HL-60 (cell line): Measurements from ENCODE around the gene FBXO28.

ENCODE experiments used
- DNase-seq, 2 experiments: peaks; one replicate each; pipeline ENCODE4 v3.0.0-alpha.2; 2010 to 2020; ENCODE audit warnings: low read depth in 1 of 2, low spot score in 1 of 2
- H3K27ac ChIP-seq: fragments of 250-450 bp; sonication (Bioruptor Pico); replicated peaks from 2 replicates; pipeline ENCODE4 v1.5.1; 2020; ENCODE audit warnings: mild to moderate bottlenecking, moderate library complexity
- H3K27me3 ChIP-seq: fragments of 250-450 bp; sonication (Bioruptor Pico); 2 replicates; pipeline ENCODE4 v1.5.1; 2021; ENCODE audit warnings: mild to moderate bottlenecking, moderate library complexity; ENCODE audit not compliant: insufficient read depth, poor library complexity, severe bottlenecking
- H3K4me3 ChIP-seq: replicated peaks from 2 replicates; pipeline ENCODE4 v1.5.1; 2011; ENCODE audit warnings: mild to moderate bottlenecking, control low read depth, low read length; ENCODE audit not compliant: insufficient read depth
- GABPA ChIP-seq: IDR thresholded peaks from 2 replicates; pipeline ENCODE4 v1.6.1; 2012; ENCODE audit warnings: low read depth
- POLR2AphosphoS5 ChIP-seq: IDR thresholded peaks from 2 replicates; pipeline ENCODE4 v1.6.1; 2012; ENCODE audit warnings: low read depth
- SPI1 ChIP-seq: IDR thresholded peaks from 2 replicates; pipeline ENCODE4 v1.6.1; 2012; ENCODE audit warnings: low read depth, mild to moderate bottlenecking, borderline replicate concordance
- TF ChIP-seq, protein P1 (sequence below): IDR thresholded peaks from 2 replicates; pipeline ENCODE4 v1.6.1; 2012; ENCODE audit warnings: low read depth; ENCODE audit not compliant: insufficient replicate concordance
- TF ChIP-seq, protein P2 (sequence below): IDR thresholded peaks from one replicate; pipeline ENCODE4 v1.5.1; 2011; ENCODE audit warnings: low read length, control low read depth, inconsistent platforms; ENCODE audit not compliant: insufficient read depth

The FBXO28 gene

DNA sequence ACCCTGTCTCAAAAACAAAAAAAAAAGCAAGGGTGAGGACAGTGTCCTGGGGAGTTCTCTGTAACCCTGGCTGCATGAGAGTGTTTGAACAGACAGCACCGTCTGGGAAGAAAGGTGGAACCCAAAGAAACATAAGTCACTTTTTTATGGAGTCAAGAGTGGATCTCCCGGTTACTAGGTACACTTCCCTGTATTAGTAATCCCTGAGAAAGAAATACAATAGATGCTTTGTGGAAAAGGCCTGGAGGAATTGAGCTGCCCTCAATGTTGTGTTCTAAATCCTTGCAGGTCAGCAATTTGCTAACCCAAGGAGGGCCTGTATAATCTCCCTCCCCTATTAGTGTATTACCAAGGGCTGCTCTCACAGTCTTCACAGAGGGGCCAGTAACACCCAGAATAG is 85.8 kb downstream of the FBXO28 start:
- no peak for DNase-seq
- no peak overlapping the region for H3K4me3 ChIP-seq
- TF ChIP-seq, protein P1, sequence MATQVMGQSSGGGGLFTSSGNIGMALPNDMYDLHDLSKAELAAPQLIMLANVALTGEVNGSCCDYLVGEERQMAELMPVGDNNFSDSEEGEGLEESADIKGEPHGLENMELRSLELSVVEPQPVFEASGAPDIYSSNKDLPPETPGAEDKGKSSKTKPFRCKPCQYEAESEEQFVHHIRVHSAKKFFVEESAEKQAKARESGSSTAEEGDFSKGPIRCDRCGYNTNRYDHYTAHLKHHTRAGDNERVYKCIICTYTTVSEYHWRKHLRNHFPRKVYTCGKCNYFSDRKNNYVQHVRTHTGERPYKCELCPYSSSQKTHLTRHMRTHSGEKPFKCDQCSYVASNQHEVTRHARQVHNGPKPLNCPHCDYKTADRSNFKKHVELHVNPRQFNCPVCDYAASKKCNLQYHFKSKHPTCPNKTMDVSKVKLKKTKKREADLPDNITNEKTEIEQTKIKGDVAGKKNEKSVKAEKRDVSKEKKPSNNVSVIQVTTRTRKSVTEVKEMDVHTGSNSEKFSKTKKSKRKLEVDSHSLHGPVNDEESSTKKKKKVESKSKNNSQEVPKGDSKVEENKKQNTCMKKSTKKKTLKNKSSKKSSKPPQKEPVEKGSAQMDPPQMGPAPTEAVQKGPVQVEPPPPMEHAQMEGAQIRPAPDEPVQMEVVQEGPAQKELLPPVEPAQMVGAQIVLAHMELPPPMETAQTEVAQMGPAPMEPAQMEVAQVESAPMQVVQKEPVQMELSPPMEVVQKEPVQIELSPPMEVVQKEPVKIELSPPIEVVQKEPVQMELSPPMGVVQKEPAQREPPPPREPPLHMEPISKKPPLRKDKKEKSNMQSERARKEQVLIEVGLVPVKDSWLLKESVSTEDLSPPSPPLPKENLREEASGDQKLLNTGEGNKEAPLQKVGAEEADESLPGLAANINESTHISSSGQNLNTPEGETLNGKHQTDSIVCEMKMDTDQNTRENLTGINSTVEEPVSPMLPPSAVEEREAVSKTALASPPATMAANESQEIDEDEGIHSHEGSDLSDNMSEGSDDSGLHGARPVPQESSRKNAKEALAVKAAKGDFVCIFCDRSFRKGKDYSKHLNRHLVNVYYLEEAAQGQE = no peak
- TF ChIP-seq GABPA (no peak), SPI1 (no peak), POLR2AphosphoS5 (no peak)
- TF ChIP-seq, protein P2, sequence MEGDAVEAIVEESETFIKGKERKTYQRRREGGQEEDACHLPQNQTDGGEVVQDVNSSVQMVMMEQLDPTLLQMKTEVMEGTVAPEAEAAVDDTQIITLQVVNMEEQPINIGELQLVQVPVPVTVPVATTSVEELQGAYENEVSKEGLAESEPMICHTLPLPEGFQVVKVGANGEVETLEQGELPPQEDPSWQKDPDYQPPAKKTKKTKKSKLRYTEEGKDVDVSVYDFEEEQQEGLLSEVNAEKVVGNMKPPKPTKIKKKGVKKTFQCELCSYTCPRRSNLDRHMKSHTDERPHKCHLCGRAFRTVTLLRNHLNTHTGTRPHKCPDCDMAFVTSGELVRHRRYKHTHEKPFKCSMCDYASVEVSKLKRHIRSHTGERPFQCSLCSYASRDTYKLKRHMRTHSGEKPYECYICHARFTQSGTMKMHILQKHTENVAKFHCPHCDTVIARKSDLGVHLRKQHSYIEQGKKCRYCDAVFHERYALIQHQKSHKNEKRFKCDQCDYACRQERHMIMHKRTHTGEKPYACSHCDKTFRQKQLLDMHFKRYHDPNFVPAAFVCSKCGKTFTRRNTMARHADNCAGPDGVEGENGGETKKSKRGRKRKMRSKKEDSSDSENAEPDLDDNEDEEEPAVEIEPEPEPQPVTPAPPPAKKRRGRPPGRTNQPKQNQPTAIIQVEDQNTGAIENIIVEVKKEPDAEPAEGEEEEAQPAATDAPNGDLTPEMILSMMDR = no peak
- no peaks in the 10 kb centered on the region for H3K27me3 ChIP-seq
- no peak overlapping the region for H3K27ac ChIP-seq

DNA sequence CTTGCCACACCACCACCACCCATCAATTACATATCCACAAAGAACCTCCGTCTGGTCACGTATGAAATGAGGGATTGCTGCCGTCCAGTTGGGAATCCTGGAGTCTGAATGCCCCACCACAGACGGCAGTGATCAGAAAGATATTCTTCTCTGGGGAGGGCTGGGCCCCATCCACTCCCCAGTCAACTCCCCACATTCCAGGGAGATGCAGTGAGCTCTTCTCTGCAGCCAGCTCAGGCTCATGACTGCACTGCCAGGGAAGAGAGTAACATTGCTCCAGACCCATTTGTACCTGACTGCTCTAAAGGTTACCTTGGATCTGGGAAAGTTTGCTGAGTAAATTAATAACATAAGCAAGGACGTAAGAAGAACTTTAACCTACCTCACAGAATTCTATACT is 87.5 kb downstream of the FBXO28 start:
- DNase-seq = no peak
- TF ChIP-seq, protein P2 = no peak
- TF ChIP-seq GABPA (no peak), SPI1 (no peak), POLR2AphosphoS5 (no peak)
- TF ChIP-seq, protein P1 = no peak

DNA sequence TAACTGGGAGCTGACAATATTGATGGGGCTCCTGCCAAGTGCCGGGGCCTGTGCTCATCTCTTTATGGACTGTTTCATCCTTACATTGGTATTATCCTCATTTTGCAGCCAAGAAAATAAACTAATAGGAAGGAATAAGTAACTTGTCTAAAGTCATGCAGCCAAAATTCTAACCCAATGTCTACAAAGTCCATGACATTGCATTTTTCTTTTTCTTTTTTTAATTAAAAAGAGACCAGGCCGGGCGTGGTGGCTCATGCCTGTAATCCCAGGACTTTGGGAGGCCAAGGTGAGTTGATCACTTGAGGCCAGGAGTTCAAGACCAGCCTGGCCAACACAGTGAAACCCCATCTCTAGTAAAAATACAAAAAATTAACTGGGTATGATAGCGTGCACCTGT is 87.9 kb downstream of the FBXO28 start:
- DNase-seq = no peak
- no peak overlapping the region for H3K27ac ChIP-seq
- no peaks in the 10 kb centered on the region for H3K27me3 ChIP-seq
- TF ChIP-seq SPI1 (no peak), POLR2AphosphoS5 (no peak), GABPA (no peak)
- TF ChIP-seq, protein P1 = no peak
- TF ChIP-seq, protein P2 = no peak
- H3K4me3 ChIP-seq = no peak overlapping the region

More for the DNA sequence above, 87.5 kb downstream of the FBXO28 start:
- Histone ChIP-seq H3K27ac (no peak overlapping the region), H3K4me3 (no peak overlapping the region), H3K27me3 (no peaks in the 10 kb centered on the region)
